Calu3 (cell line): Measurements from ENCODE around the gene TEAD1. TPM values are rescaled to one million over a fixed set of nuclear protein-coding genes. Genes with fewer than 3 reads are reported as not detected.
"Not testable (repeated sequence)": the region's sequence is repeated elsewhere in the genome, so short reads cannot be mapped to it uniquely, and the experiment has no call there.

Experiments used
- BruUV-seq: library from RNA; stranded (reverse); fragments of 400-500 nt; replicated peaks from 2 replicates; lab custom pipeline; 2021; lab: Mats Ljungman, UMichigan
- CTCF ChIA-PET: fragments of 300-600 bp; sonication (Branson Sonifier 250); formaldehyde crosslinking; loops from one replicate; lab custom pipeline; 2022; ENCODE audit warnings: antibody characterized with exemption; lab: Charles Lee
- DNase-seq: peaks from one replicate; pipeline ENCODE4 v3.0.0; 2022
- H3K27ac Mint-ChIP-seq: one replicate; pipeline ENCODE4 v1.8.0; 2022; ENCODE audit warnings: mixed read lengths; ENCODE audit not compliant: unreplicated experiment
- H3K27me3 Mint-ChIP-seq: one replicate; pipeline ENCODE4 v1.8.0; 2022; ENCODE audit warnings: mixed read lengths; ENCODE audit not compliant: unreplicated experiment
- H3K36me3 Mint-ChIP-seq: one replicate; pipeline ENCODE4 v1.8.0; 2022; ENCODE audit warnings: mild to moderate bottlenecking, moderate library complexity, mixed read lengths; ENCODE audit not compliant: insufficient read depth, unreplicated experiment
- H3K4me1 Mint-ChIP-seq: one replicate; pipeline ENCODE4 v1.8.0; 2022; ENCODE audit warnings: mild to moderate bottlenecking, low read depth, mixed read lengths; ENCODE audit not compliant: unreplicated experiment
- H3K4me3 Mint-ChIP-seq: one replicate; pipeline ENCODE4 v1.8.0; 2022; ENCODE audit warnings: mild to moderate bottlenecking, low read depth, moderate library complexity, mixed read lengths; ENCODE audit not compliant: unreplicated experiment
- H3K9me3 Mint-ChIP-seq: one replicate; pipeline ENCODE4 v1.8.0; 2022; ENCODE audit warnings: low read depth, mixed read lengths; ENCODE audit not compliant: unreplicated experiment
- intact Hi-C: fragments of 100-400 bp; cut with micrococcal nuclease; formaldehyde crosslinking; loops from one replicate; pipeline ENCODE4 v1.10.0; 2022; ENCODE audit not compliant: unreplicated experiment
- total RNA-seq: library from RNA; stranded (reverse); gene quantifications from 2 replicates; pipeline ENCODE4 v1.2.3, GENCODE V29; 2022
- TF ChIP-seq, protein P1 (sequence below): fragments of 200-600 bp; IDR thresholded peaks from one replicate; pipeline ENCODE4 v1.8.0; 2022; ENCODE audit warnings: antibody characterized with exemption; ENCODE audit not compliant: unreplicated experiment

The TEAD1 gene
- total RNA-seq, 1 experiment from 2014 or later = 104 TPM

DNA sequence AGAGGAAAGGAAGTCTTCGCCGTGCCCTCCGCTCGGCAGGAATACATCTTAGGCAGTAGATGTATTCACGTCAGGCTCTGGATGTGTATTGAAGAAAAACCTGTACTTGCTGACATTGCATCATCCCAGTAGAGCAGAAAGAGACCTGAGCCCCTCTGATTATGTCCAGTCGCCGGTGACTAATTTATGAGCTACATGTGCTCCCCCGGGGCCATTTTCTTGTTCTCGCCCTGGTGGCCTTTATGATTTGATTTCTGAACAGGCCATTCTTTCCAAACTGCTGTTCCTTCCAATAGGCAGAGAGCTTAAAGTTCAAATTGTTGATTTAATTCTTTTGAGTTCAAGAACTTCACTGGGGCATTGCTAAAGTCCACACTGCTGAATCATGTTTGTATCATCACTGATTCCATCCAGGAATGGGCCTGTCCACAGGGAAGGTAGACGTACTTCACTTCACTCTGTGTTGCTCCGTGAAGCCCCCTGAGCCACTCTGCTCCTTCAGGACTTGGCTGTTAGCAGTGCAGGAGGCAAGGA lies 197.6 kb downstream of the TEAD1 start:
- Mint-ChIP-seq H3K9me3 (no peaks in the 10 kb centered on the region), H3K4me3 (no peak overlapping the region), H3K27ac (no peak overlapping the region), H3K4me1 (no peaks in the 10 kb centered on the region), H3K27me3 (no peaks in the 10 kb centered on the region), H3K36me3 (no peaks in the 10 kb centered on the region)
- TF ChIP-seq, protein P1, sequence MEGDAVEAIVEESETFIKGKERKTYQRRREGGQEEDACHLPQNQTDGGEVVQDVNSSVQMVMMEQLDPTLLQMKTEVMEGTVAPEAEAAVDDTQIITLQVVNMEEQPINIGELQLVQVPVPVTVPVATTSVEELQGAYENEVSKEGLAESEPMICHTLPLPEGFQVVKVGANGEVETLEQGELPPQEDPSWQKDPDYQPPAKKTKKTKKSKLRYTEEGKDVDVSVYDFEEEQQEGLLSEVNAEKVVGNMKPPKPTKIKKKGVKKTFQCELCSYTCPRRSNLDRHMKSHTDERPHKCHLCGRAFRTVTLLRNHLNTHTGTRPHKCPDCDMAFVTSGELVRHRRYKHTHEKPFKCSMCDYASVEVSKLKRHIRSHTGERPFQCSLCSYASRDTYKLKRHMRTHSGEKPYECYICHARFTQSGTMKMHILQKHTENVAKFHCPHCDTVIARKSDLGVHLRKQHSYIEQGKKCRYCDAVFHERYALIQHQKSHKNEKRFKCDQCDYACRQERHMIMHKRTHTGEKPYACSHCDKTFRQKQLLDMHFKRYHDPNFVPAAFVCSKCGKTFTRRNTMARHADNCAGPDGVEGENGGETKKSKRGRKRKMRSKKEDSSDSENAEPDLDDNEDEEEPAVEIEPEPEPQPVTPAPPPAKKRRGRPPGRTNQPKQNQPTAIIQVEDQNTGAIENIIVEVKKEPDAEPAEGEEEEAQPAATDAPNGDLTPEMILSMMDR = no peak
- DNase-seq = no peak
- intact Hi-C loops = no loop called here
- no TSS peak for BruUV-seq
- CTCF ChIA-PET = interaction anchor here (1.6 kb wide), 1 partner anchor 8 kb away, joined by 4 read pairs; no protein-coding TSS in a partner anchor

DNA sequence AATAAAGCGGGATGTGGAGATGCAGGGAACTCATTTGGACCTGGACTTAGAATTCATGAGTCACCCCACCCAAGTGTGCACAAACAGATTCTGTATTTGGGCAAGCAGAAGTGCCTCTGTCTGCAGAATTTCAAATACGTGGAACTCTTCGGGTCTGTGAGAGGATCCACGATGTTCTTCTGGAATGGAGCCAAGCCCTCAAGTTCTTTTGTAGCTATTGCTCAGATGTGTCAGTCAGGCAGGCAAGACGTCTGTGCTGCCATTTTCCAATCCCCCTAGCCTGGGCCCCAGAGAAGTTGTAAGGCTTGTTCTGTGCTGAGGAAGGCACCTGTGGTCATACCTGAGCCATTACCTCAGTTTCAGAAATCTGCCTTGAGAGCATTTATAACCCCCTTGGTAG lies 202.1 kb downstream of the TEAD1 start:
- H3K27ac Mint-ChIP-seq = no peak overlapping the region
- CTCF ChIA-PET = no interaction called here
- TF ChIP-seq, protein P1 = no peak
- no peak for DNase-seq
- BruUV-seq = no TSS peak
- H3K4me3 Mint-ChIP-seq = no peak overlapping the region
- no peaks in the 10 kb centered on the region for H3K27me3 Mint-ChIP-seq
- intact Hi-C loops = no loop called here
- no peaks in the 10 kb centered on the region for H3K4me1 Mint-ChIP-seq
- H3K9me3 Mint-ChIP-seq = no peaks in the 10 kb centered on the region
- peaks cover 6% of the 10 kb centered on the region for H3K36me3 Mint-ChIP-seq

DNA sequence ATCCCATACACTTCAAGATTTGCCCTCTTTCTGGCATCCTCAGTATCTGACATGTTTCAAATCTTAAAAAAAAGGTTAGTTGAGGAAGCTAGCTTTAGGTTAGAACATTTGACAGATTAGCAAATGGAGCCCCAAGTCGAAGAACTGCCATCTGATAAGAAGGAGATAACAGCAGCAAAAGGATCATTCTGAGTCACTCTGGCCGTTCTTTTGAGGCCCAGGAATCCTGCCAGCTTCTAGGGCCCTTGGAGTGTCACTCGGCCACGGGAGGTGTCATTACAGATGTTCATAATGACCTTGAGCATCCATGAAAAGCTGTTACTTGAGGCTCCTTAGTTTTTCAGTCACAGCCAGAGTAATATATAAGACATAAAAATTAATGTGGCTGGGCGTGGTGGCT lies 202.8 kb downstream of the TEAD1 start:
- Mint-ChIP-seq H3K27me3 (no peaks in the 10 kb centered on the region), H3K36me3 (peaks cover 6% of the 10 kb centered on the region), H3K27ac (no peak overlapping the region), H3K4me1 (no peaks in the 10 kb centered on the region), H3K9me3 (no peaks in the 10 kb centered on the region), H3K4me3 (no peak overlapping the region)
- no peak for DNase-seq
- BruUV-seq = no TSS peak
- intact Hi-C loops = no loop called here
- CTCF ChIA-PET = no interaction called here
- TF ChIP-seq, protein P1 = no peak

DNA sequence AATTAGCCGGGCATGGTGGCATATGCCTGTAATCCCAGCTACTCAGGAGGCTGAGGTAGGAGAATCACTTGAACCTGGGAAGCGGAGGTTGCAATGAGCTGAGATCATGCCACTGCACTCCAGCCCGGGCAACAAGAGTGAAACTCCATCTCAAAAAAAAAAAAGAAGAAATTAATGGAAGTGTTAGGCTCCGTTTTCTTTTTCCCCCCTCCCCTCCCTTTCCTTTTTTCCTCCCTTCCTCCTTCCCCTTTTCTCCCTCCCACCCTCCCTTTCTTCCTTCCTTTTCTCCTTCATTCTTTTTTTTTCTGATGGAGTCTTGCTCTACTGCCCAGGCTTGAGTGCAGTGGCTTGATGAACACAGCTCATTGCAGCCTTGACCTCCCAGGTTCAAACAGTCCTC lies 203.3 kb downstream of the TEAD1 start:
- H3K36me3 Mint-ChIP-seq, H3K27ac Mint-ChIP-seq, H3K9me3 Mint-ChIP-seq: not testable (repeated sequence)

DNA sequence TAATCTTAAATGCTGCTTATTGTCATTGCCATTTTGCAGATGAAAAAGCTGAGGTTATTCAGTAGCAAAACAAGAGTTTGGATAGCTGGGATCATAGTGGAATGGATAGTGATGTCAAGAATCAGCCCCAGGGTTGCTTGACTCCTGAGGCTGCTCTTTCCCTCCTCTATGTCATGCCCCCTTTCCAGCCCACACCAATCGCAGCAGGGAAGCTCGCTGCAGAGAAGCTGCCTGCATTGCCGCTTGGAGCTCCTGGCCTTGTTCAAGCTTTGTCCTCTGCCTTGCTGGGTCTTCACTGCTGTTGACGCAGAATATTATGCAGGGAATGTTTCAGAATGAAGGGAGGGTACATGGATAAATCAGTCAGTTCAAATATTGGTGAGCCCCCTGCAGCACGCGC lies 206.1 kb downstream of the TEAD1 start:
- CTCF ChIA-PET = interaction anchor here (0.7 to 1.1 kb wide), 2 partner anchors 9 to 77 kb away, joined by 4 read pairs; no protein-coding TSS in a partner anchor
- Mint-ChIP-seq H3K4me3 (no peak overlapping the region), H3K36me3 (peaks cover 17% of the 10 kb centered on the region), H3K27me3 (no peaks in the 10 kb centered on the region), H3K4me1 (no peaks in the 10 kb centered on the region), H3K9me3 (no peaks in the 10 kb centered on the region), H3K27ac (no peak overlapping the region)
- no TSS peak for BruUV-seq
- intact Hi-C loops = loop anchor here (10.0 kb wide), 1 partner anchor 196 kb away; no protein-coding TSS in a partner anchor
- TF ChIP-seq, protein P1 = no peak
- no peak for DNase-seq

More for the DNA sequence above, 203.3 kb downstream of the TEAD1 start:
- H3K27me3 Mint-ChIP-seq, H3K4me3 Mint-ChIP-seq, DNase-seq, intact Hi-C loops, BruUV-seq, H3K4me1 Mint-ChIP-seq: not testable (repeated sequence)
- CTCF ChIA-PET = interaction anchor here (0.6 to 0.8 kb wide), 4 partner anchors 10 to 1390 kb away, joined by 3 to 4 read pairs (median 4); no protein-coding TSS in a partner anchor
